IMR-90 (cell line): ENCODE measurements around the gene PPIB. TPM values are rescaled to one million over a fixed set of nuclear protein-coding genes. Genes with fewer than 3 reads are reported as not detected.

Source experiments
- ATAC-seq: fragments of 200-7000 bp; cut with Tn5 transposase; 2 replicates; pipeline ENCODE4 v1.9.1; 2020; ENCODE audit warnings: low read depth, mild to moderate bottlenecking, moderate library complexity
- BruUV-seq: library from RNA; stranded (reverse); fragments of 400-500 nt; replicated peaks from 2 replicates; lab custom pipeline; 2021; lab: Mats Ljungman, UMichigan
- CTCF ChIA-PET: fragments of 300-600 bp; formaldehyde crosslinking; extraction: SDS; loops from one replicate; lab custom pipeline; 2021; ENCODE audit warnings: antibody characterized with exemption; lab: Yijun Ruan, JAX
- POLR2A ChIA-PET: fragments of 300-600 bp; sonication (Branson Sonifier 250); formaldehyde crosslinking; loops from one replicate; lab custom pipeline; 2022; ENCODE audit warnings: antibody characterized with exemption; ENCODE audit not compliant: unreplicated experiment; lab: Charles Lee
- DNase-seq: peaks from one replicate; pipeline ENCODE4 v3.0.0; 2013
- H2AFZ ChIP-seq: replicated peaks from 2 replicates; pipeline ENCODE3; 2013; ENCODE audit warnings: low read length, mild to moderate bottlenecking; ENCODE audit not compliant: poor library complexity
- H2AK5ac ChIP-seq: 2 replicates; pipeline ENCODE4 v1.6.1; 2013; ENCODE audit warnings: low read depth, low read length, inconsistent platforms
- H2AK9ac ChIP-seq: replicated peaks from 2 replicates; pipeline ENCODE3; 2013; ENCODE audit warnings: mild to moderate bottlenecking, low read depth, low read length, moderate library complexity; ENCODE audit not compliant: poor library complexity
- H2BK120ac ChIP-seq: 2 replicates; pipeline ENCODE4 v1.6.1; 2013; ENCODE audit warnings: low read depth, low read length, inconsistent platforms
- H2BK15ac ChIP-seq: 3 replicates; pipeline ENCODE4 v1.6.1; 2013; ENCODE audit warnings: low read depth, low read length, inconsistent platforms
- H2BK20ac ChIP-seq: 2 replicates; pipeline ENCODE4 v1.6.1; 2013; ENCODE audit warnings: low read depth, mild to moderate bottlenecking, inconsistent platforms, low read length, moderate library complexity
- H2BK5ac ChIP-seq: 2 replicates; pipeline ENCODE4 v1.6.1; 2013; ENCODE audit warnings: mild to moderate bottlenecking, low read depth, low read length, inconsistent platforms; ENCODE audit not compliant: poor library complexity, severe bottlenecking
- H3K14ac ChIP-seq: replicated peaks from 2 replicates; pipeline ENCODE4 v1.6.1; 2013; ENCODE audit warnings: low read depth, low read length, inconsistent platforms
- H3K18ac ChIP-seq: 2 replicates; pipeline ENCODE4 v1.6.1; 2013; ENCODE audit warnings: low read depth, low read length, control low read depth
- H3K23ac ChIP-seq: 2 replicates; pipeline ENCODE4 v1.6.1; 2013; ENCODE audit warnings: low read depth, low read length, inconsistent platforms
- H3K27ac ChIP-seq: 2 replicates; pipeline ENCODE4 v1.5.1; 2013; ENCODE audit warnings: mild to moderate bottlenecking, control low read depth, low read length; ENCODE audit not compliant: insufficient read depth
- H3K27me3 ChIP-seq: 2 replicates; pipeline ENCODE4 v1.6.1; 2013; ENCODE audit warnings: low read length; ENCODE audit not compliant: control insufficient read depth, insufficient read depth
- H3K36me3 ChIP-seq: 2 replicates; pipeline ENCODE4 v1.6.1; 2013; ENCODE audit warnings: low read length, mixed read lengths; ENCODE audit not compliant: control insufficient read depth, insufficient read depth
- H3K4ac ChIP-seq: 2 replicates; pipeline ENCODE4 v1.6.1; 2013; ENCODE audit warnings: low read depth, low read length, inconsistent platforms
- H3K4me1 ChIP-seq: 2 replicates; pipeline ENCODE4 v1.6.1; 2013; ENCODE audit warnings: low read length, mixed read lengths; ENCODE audit not compliant: control insufficient read depth, insufficient read depth
- H3K4me2 ChIP-seq: 2 replicates; pipeline ENCODE4 v1.6.1; 2013; ENCODE audit warnings: low read depth, mild to moderate bottlenecking, control low read depth, low read length, moderate library complexity
- H3K4me3 ChIP-seq: 2 replicates; pipeline ENCODE4 v1.5.1; 2013; ENCODE audit warnings: low read depth, mild to moderate bottlenecking, control low read depth, low read length, moderate library complexity; ENCODE audit not compliant: insufficient read depth
- H3K56ac ChIP-seq: 2 replicates; pipeline ENCODE4 v1.6.1; 2013; ENCODE audit warnings: low read length, inconsistent platforms; ENCODE audit not compliant: insufficient read depth; ENCODE audit errors: extremely low read depth
- H3K79me1 ChIP-seq, 2 experiments: 2 replicates each; pipeline ENCODE4 v1.6.1; 2013; ENCODE audit warnings: low read length in 2 of 2, inconsistent platforms in 1 of 2, low read depth in 1 of 2
- H3K9ac ChIP-seq: 2 replicates; pipeline ENCODE4 v1.6.1; 2013; ENCODE audit warnings: low read depth, low read length, control low read depth
- H3K9me1 ChIP-seq: 2 replicates; pipeline ENCODE4 v1.6.1; 2013; ENCODE audit warnings: low read length, inconsistent platforms; ENCODE audit not compliant: insufficient read depth
- H3K9me3 ChIP-seq: 2 replicates; pipeline ENCODE4 v1.6.1; 2013; ENCODE audit warnings: low read length; ENCODE audit not compliant: control insufficient read depth, insufficient read depth
- H4K20me1 ChIP-seq: 2 replicates; pipeline ENCODE4 v1.6.1; 2013; ENCODE audit warnings: low read length, inconsistent platforms; ENCODE audit not compliant: insufficient read depth
- H4K5ac ChIP-seq: 2 replicates; pipeline ENCODE4 v1.6.1; 2013; ENCODE audit warnings: mild to moderate bottlenecking, low read depth, low read length, control low read depth
- H4K8ac ChIP-seq, 2 experiments: 2 replicates each; pipeline ENCODE4 v1.6.1; 2013; ENCODE audit warnings: low read depth in 2 of 2, low read length in 2 of 2, control low read depth in 1 of 2, inconsistent platforms in 1 of 2
- H4K91ac ChIP-seq: 2 replicates; pipeline ENCODE4 v1.6.1; 2013; ENCODE audit warnings: low read depth, low read length, inconsistent platforms; ENCODE audit not compliant: insufficient read depth
- BHLHE40 ChIP-seq: fragments of 150-350 bp; IDR thresholded peaks from 2 replicates; pipeline ENCODE4 v1.6.1; 2016; ENCODE audit warnings: mild to moderate bottlenecking, low read depth, low read length
- CEBPB ChIP-seq: IDR thresholded peaks from 2 replicates; pipeline ENCODE4 v1.6.1; 2012; ENCODE audit warnings: low read depth, low read length, improper control_type of control experiment
- CHD1 ChIP-seq: IDR thresholded peaks from 2 replicates; pipeline ENCODE4 v1.6.1; 2012; ENCODE audit warnings: low read depth, low read length, improper control_type of control experiment
- CTCF ChIP-seq: conservative IDR thresholded peaks from 2 replicates; pipeline ENCODE4 v1.5.1; 2012; ENCODE audit warnings: mild to moderate bottlenecking, low read depth, low read length, improper control_type of control experiment
- ELK1 ChIP-seq: fragments of 150-350 bp; IDR thresholded peaks from 2 replicates; pipeline ENCODE4 v1.6.1; 2016; ENCODE audit warnings: low read depth, mild to moderate bottlenecking, low read length, moderate library complexity, borderline replicate concordance
- MAFK ChIP-seq: IDR thresholded peaks from 2 replicates; pipeline ENCODE4 v1.6.1; 2012; ENCODE audit warnings: low read depth, low read length, improper control_type of control experiment
- MXI1 ChIP-seq: IDR thresholded peaks from 2 replicates; pipeline ENCODE4 v1.6.1; 2012; ENCODE audit warnings: low read depth, mild to moderate bottlenecking, low read length, moderate library complexity, borderline replicate concordance
- NFE2L2 ChIP-seq: fragments of 150-350 bp; IDR thresholded peaks from 2 replicates; pipeline ENCODE4 v1.6.1; 2016; ENCODE audit warnings: low read depth, mild to moderate bottlenecking, low read length
- POLR2A ChIP-seq: IDR thresholded peaks from 2 replicates; pipeline ENCODE4 v1.6.1; 2012; ENCODE audit warnings: mild to moderate bottlenecking, low read depth, low read length
- SMC3 ChIP-seq: fragments of 150-350 bp; IDR thresholded peaks from 2 replicates; pipeline ENCODE4 v1.6.1; 2016; ENCODE audit warnings: low read depth, mild to moderate bottlenecking, antibody characterized with exemption, low read length, moderate library complexity
- WGBS, 2 experiments: methylation state at CpG; one replicate each; pipeline versions ENCODE4 v1.1.5 to v1.1.7; 2013; ENCODE audit warnings: missing lambda C conversion rate in 2 of 2; ENCODE audit not compliant: insufficient read length in 1 of 2; ENCODE audit errors: extremely low coverage in 2 of 2; 5-methylcytosine and 5-hydroxymethylcytosine counted together
- dilution Hi-C: fragments of 300-500 bp; cut with HindIII; formaldehyde crosslinking; loops from one replicate; pipeline ENCODE4 v1.14.3; 2018; ENCODE audit warnings: low sequenced_read_pairs; ENCODE audit not compliant: unreplicated experiment
- in situ Hi-C: fragments of 300-500 bp; cut with MboI; formaldehyde crosslinking; loops from 3 replicates; pipeline ENCODE4 v1.14.3; 2019; ENCODE audit warnings: low sequenced_read_pairs, inconsistent platforms, mixed read lengths
- intact Hi-C: fragments of 100-400 bp; cut with micrococcal nuclease; formaldehyde crosslinking; loops from 2 replicates; pipeline ENCODE4 v1.10.0; 2022
- polyA plus RNA-seq, 3 experiments: library from polyadenylated mRNA; depleted of rRNA; stranded (reverse); fragments of >200 nt; gene quantifications; 2 replicates each; pipeline ENCODE4 v1.2.3, GENCODE V29; 2012; ENCODE audit warnings: low replicate concordance in 1 of 3
- total RNA-seq: library from RNA; depleted of rRNA; stranded (reverse); fragments of >200 nt; gene quantifications from 2 replicates; pipeline ENCODE4 v1.2.3, GENCODE V29; 2012

The PPIB gene
- total and polyA plus RNA-seq, 2 of the 4 experiments (the other 2 are of a cell fraction) = 1,358 to 1,682 TPM

- WGBS, 2 experiments = no CpG with 5 or more reads among the region's 9 CpGs
- peaks cover 6% of the 10 kb centered on the region; the same call in 1 of the 2 replicates for H3K9me1 ChIP-seq
- H3K4ac ChIP-seq = no peak overlapping the region
- H3K23ac ChIP-seq = no peak overlapping the region
- H2BK20ac ChIP-seq = no peak overlapping the region
- no peak overlapping the region for H2BK120ac ChIP-seq
- H3K4me2 ChIP-seq = no peak overlapping the region
- H3K27me3 ChIP-seq = peaks cover 15% of the 10 kb centered on the region
- H3K4me1 ChIP-seq = peaks cover 2% of the 10 kb centered on the region; the same call in 1 of the 2 replicates
- BruUV-seq = no TSS peak
- peaks cover 6% of the 10 kb centered on the region for H3K36me3 ChIP-seq
- no peaks in the 10 kb centered on the region for H3K9me3 ChIP-seq
- no peaks in the 10 kb centered on the region for H3K79me1 ChIP-seq
- no peak overlapping the region for H2AFZ ChIP-seq
- no peak overlapping the region for H4K91ac ChIP-seq
- no peak overlapping the region for H3K9ac ChIP-seq
- peaks cover 11% of the 10 kb centered on the region for H4K20me1 ChIP-seq
- no peak for DNase-seq
- no peak overlapping the region for H2AK9ac ChIP-seq
- intact Hi-C loops (loop anchor here (5.0 kb wide), 1 partner anchor 38 kb away; no protein-coding TSS in a partner anchor), dilution Hi-C loops (no loop called here), in situ Hi-C loops (no loop called here)
- CTCF ChIA-PET = interaction anchor here (0.6 kb wide), 1 partner anchor 1347 kb away, joined by 4 read pairs; no protein-coding TSS in a partner anchor
- no peak overlapping the region for H3K27ac ChIP-seq
- TF ChIP-seq BHLHE40 (no peak), MAFK (no peak), SMC3 (no peak), POLR2A (no peak), CEBPB (no peak), CTCF (no peak), MXI1 (no peak), ELK1 (no peak), CHD1 (no peak), NFE2L2 (no peak)
- H3K14ac ChIP-seq = no peak overlapping the region
- no peak overlapping the region for H4K8ac ChIP-seq
- no peak overlapping the region for H3K18ac ChIP-seq
- H2AK5ac ChIP-seq = no peak overlapping the region
- no peak overlapping the region for H2BK15ac ChIP-seq
- no peak overlapping the region for H3K4me3 ChIP-seq
- no peak overlapping the region for H3K56ac ChIP-seq
- H2BK5ac ChIP-seq = no peak overlapping the region
- H4K5ac ChIP-seq = no peak overlapping the region
- no peak for ATAC-seq
- POLR2A ChIA-PET = interaction anchor here (0.5 kb wide), 1 partner anchor 1066 kb away, joined by 3 read pairs; no protein-coding TSS in a partner anchor
These were observed 12.8 kb downstream of the PPIB start for GRCh38 chr15:64149893-64150578.
